Common myeloid progenitor, CD34-positive (primary cell): Measurements from ENCODE around the gene ANKRD33B.
"Not testable (repeated sequence)": the region's sequence is repeated elsewhere in the genome, so short reads cannot be mapped to it uniquely, and the experiment has no call there.

Experiments
- CTCF ChIA-PET: fragments of 350-600 bp; sonication (Branson Sonifier 250); formaldehyde crosslinking; loops from one replicate; lab custom pipeline; 2021; ENCODE audit warnings: antibody characterized with exemption; lab: Charles Lee
- POLR2A ChIA-PET: fragments of 350-600 bp; sonication (Branson Sonifier 250); formaldehyde crosslinking; loops from one replicate; lab custom pipeline; 2021; ENCODE audit warnings: antibody characterized with exemption; lab: Charles Lee
- DNase-seq, 3 donors: peaks; one replicate each; pipeline versions ENCODE4 v3.0.0 to v3.0.0-alpha.2; 2013
- H3K27ac ChIP-seq, 2 experiments: 1 replicate in 1 of 2; 2 replicates in 1 of 2; pipeline ENCODE4 v1.7.0; 2013; ENCODE audit warnings: inconsistent platforms in 2 of 2, low read length in 2 of 2, mild to moderate bottlenecking in 2 of 2, low read depth in 1 of 2, moderate library complexity in 1 of 2; ENCODE audit not compliant: severe bottlenecking in 2 of 2, insufficient read depth in 1 of 2, poor library complexity in 1 of 2
- H3K27me3 ChIP-seq, 5 experiments: replicated peaks in 2 of 5; 1 replicate in 3 of 5; 2 replicates in 2 of 5; pipeline versions ENCODE4 v1.6.1 to v1.7.0; 2013; ENCODE audit warnings: low read length in 4 of 5, mild to moderate bottlenecking in 2 of 5, moderate library complexity in 2 of 5, inconsistent platforms in 1 of 5; ENCODE audit not compliant: insufficient read depth in 5 of 5, control insufficient read depth in 4 of 5
- H3K36me3 ChIP-seq, 4 experiments: 1 replicate in 2 of 4; 2 replicates in 2 of 4; pipeline versions ENCODE4 v1.6.1 to v1.7.0; 2013; ENCODE audit warnings: low read length in 3 of 4, control low read depth in 1 of 4, mild to moderate bottlenecking in 1 of 4; ENCODE audit not compliant: control insufficient read depth in 4 of 4, insufficient read depth in 4 of 4
- H3K4me1 ChIP-seq, 4 experiments: 1 replicate in 3 of 4; 2 replicates in 1 of 4; pipeline versions ENCODE4 v1.6.1 to v1.7.1; 2013; ENCODE audit warnings: low read length in 3 of 4, mild to moderate bottlenecking in 3 of 4, control low read depth in 1 of 4, inconsistent platforms in 1 of 4, moderate library complexity in 1 of 4; ENCODE audit not compliant: control insufficient read depth in 4 of 4, insufficient read depth in 4 of 4; ENCODE audit errors: control extremely low read depth in 1 of 4
- H3K4me3 ChIP-seq, 7 experiments: 1 replicate in 4 of 7; 2 replicates in 3 of 7; pipeline versions ENCODE4 v1.5.1 to v1.7.0; 2013; ENCODE audit warnings: mild to moderate bottlenecking in 7 of 7, low read length in 6 of 7, moderate library complexity in 6 of 7, inconsistent platforms in 2 of 7, low read depth in 2 of 7, control low read depth in 1 of 7; ENCODE audit not compliant: insufficient read depth in 4 of 7, control insufficient read depth in 1 of 7; ENCODE audit errors: extremely low read depth in 1 of 7
- H3K9me3 ChIP-seq, 5 experiments: 1 replicate in 4 of 5; 2 replicates in 1 of 5; pipeline versions ENCODE4 v1.6.1 to v1.7.1; 2013; ENCODE audit warnings: low read length in 4 of 5, mild to moderate bottlenecking in 2 of 5, inconsistent platforms in 1 of 5, low read depth in 1 of 5, moderate library complexity in 1 of 5; ENCODE audit not compliant: control insufficient read depth in 4 of 5, insufficient read depth in 2 of 5; ENCODE audit errors: control extremely low read depth in 1 of 5
- WGBS: methylation state at CpG from one replicate; pipeline ENCODE4 v1.1.5; 2013; ENCODE audit not compliant: insufficient coverage; 5-methylcytosine and 5-hydroxymethylcytosine counted together

ANKRD33B gene

GRCh38 chr5:10627160-10627701 is 63.4 kb downstream of the ANKRD33B start:
- H3K9me3 ChIP-seq, result no peaks in the 10 kb centered on the region
- ChIA-PET POLR2A (interaction anchor here (1.2 to 1.8 kb wide), 4 partner anchors 19 to 175 kb away, joined by 3 to 9 read pairs (median 4); no protein-coding TSS in a partner anchor), CTCF (interaction anchor here (0.6 to 15.8 kb wide), 37 partner anchors 9 to 201 kb away, joined by 3 to 184 read pairs (median 5); partner anchors contain the start of gene ROPN1L)
- WGBS, result 6% methylated on average over 7 of the region's 12 CpGs
- H3K27me3 ChIP-seq, result no peaks in the 10 kb centered on the region
- H3K36me3 ChIP-seq, result peaks cover 0 to 6% (median 0%) of the 10 kb centered on the region in 4 experiments
- peak overlapping the region; percentile 59 to 81 for H3K27ac ChIP-seq
- DNase-seq, result no peak
- peaks cover 10 to 44% (median 29%) of the 10 kb centered on the region in 4 experiments for H3K4me1 ChIP-seq
- peak overlapping the region in 6 of 7 experiments; percentile 29 to 76 (median 64) for H3K4me3 ChIP-seq

- CTCF ChIA-PET, result interaction anchor here (0.8 to 15.8 kb wide), 23 partner anchors 11 to 585 kb away, joined by 3 to 184 read pairs (median 6); partner anchors contain the start of gene ROPN1L
- no peaks in the 10 kb centered on the region for H3K9me3 ChIP-seq
- WGBS, result 95% methylated on average over 6 of the region's 7 CpGs
- H3K36me3 ChIP-seq, result peaks cover 0 to 6% (median 0%) of the 10 kb centered on the region in 4 experiments
- peaks cover 13 to 50% (median 36%) of the 10 kb centered on the region in 4 experiments for H3K4me1 ChIP-seq
- H3K27ac ChIP-seq, result no peak overlapping the region
- H3K4me3 ChIP-seq, result no peak overlapping the region
- no peaks in the 10 kb centered on the region for H3K27me3 ChIP-seq
- POLR2A ChIA-PET, result interaction anchor here (1.2 kb wide), 1 partner anchor 45 kb away, joined by 3 read pairs; no protein-coding TSS in a partner anchor
- no peak for DNase-seq
These were observed 64.7 kb downstream of the ANKRD33B start for GRCh38 chr5:10628601-10629000.

- no peak overlapping the region for H3K4me3 ChIP-seq
- POLR2A ChIA-PET, result no interaction called here
- 89% methylated on average over 5 of the region's 5 CpGs for WGBS
- H3K9me3 ChIP-seq, result no peaks in the 10 kb centered on the region
- H3K4me1 ChIP-seq, result peaks cover 13 to 61% (median 46%) of the 10 kb centered on the region in 4 experiments
- H3K27ac ChIP-seq, result no peak overlapping the region
- CTCF ChIA-PET, result interaction anchor here (0.8 to 15.8 kb wide), 10 partner anchors 21 to 584 kb away, joined by 3 to 184 read pairs (median 6); no protein-coding TSS in a partner anchor
- DNase-seq, result no peak
- no peaks in the 10 kb centered on the region for H3K27me3 ChIP-seq
- H3K36me3 ChIP-seq, result peaks cover 0 to 6% (median 0%) of the 10 kb centered on the region in 4 experiments
These were observed 65.8 kb downstream of the ANKRD33B start for GRCh38 chr5:10629682-10630081.

- Histone ChIP-seq H3K27ac (no peak overlapping the region), H3K4me1 (peaks cover 17 to 65% (median 50%) of the 10 kb centered on the region in 4 experiments), H3K27me3 (no peaks in the 10 kb centered on the region), H3K4me3 (no peak overlapping the region), H3K9me3 (no peaks in the 10 kb centered on the region), H3K36me3 (peaks cover 0 to 6% (median 0%) of the 10 kb centered on the region in 4 experiments)
- no peak for DNase-seq
- POLR2A ChIA-PET, result no interaction called here
- CTCF ChIA-PET, result interaction anchor here (1.7 to 15.8 kb wide), 6 partner anchors 21 to 182 kb away, joined by 4 to 184 read pairs (median 18); no protein-coding TSS in a partner anchor
- WGBS, result 96% methylated on average over 4 of the region's 5 CpGs
These were observed 66.3 kb downstream of the ANKRD33B start for GRCh38 chr5:10630126-10630525.

- DNase-seq, H3K27me3 ChIP-seq, H3K9me3 ChIP-seq, H3K27ac ChIP-seq, H3K36me3 ChIP-seq, POLR2A ChIA-PET, H3K4me3 ChIP-seq: not testable (repeated sequence)
- CTCF ChIA-PET, result interaction anchor here (0.9 to 6.6 kb wide), 3 partner anchors 16 to 177 kb away, joined by 3 to 130 read pairs (median 4); no protein-coding TSS in a partner anchor
- WGBS, result 86% methylated on average over 1 of the region's 4 CpGs
- H3K4me1 ChIP-seq, result peaks cover 16 to 67% (median 56%) of the 10 kb centered on the region in 4 experiments
These were observed 66.9 kb downstream of the ANKRD33B start for GRCh38 chr5:10630744-10631143.

GRCh38 chr5:10631316-10631996 is 67.6 kb downstream of the ANKRD33B start:
- Histone ChIP-seq H3K27me3 (no peaks in the 10 kb centered on the region), H3K9me3 (no peaks in the 10 kb centered on the region), H3K4me1 (peaks cover 16 to 65% (median 54%) of the 10 kb centered on the region in 4 experiments), H3K4me3 (no peak overlapping the region), H3K36me3 (no peaks in the 10 kb centered on the region), H3K27ac (no peak overlapping the region)
- WGBS, result 98% methylated on average over 16 of the region's 18 CpGs
- ChIA-PET CTCF (interaction anchor here (0.9 to 2.3 kb wide), 5 partner anchors 17 to 227 kb away, joined by 3 to 8 read pairs (median 4); no protein-coding TSS in a partner anchor), POLR2A (no interaction called here)
- DNase-seq, result no peak
